VCaP (cell line): ENCODE measurements around the gene RGS9.

Source experiments
- H3K27ac ChIP-seq: fragments of 450-650 bp; 2 replicates; pipeline ENCODE4 v1.5.1; 2017
- CTCF ChIP-seq: fragments of 450-650 bp; conservative IDR thresholded peaks from 2 replicates; pipeline ENCODE4 v1.5.1; 2017; ENCODE audit warnings: mild to moderate bottlenecking, moderate library complexity

The RGS9 gene

GRCh38 chr17:65236321-65236720 is 99.2 kb downstream of the RGS9 start:
- TF ChIP-seq CTCF, result no peak
- H3K27ac ChIP-seq, result no peak overlapping the region

DNA sequence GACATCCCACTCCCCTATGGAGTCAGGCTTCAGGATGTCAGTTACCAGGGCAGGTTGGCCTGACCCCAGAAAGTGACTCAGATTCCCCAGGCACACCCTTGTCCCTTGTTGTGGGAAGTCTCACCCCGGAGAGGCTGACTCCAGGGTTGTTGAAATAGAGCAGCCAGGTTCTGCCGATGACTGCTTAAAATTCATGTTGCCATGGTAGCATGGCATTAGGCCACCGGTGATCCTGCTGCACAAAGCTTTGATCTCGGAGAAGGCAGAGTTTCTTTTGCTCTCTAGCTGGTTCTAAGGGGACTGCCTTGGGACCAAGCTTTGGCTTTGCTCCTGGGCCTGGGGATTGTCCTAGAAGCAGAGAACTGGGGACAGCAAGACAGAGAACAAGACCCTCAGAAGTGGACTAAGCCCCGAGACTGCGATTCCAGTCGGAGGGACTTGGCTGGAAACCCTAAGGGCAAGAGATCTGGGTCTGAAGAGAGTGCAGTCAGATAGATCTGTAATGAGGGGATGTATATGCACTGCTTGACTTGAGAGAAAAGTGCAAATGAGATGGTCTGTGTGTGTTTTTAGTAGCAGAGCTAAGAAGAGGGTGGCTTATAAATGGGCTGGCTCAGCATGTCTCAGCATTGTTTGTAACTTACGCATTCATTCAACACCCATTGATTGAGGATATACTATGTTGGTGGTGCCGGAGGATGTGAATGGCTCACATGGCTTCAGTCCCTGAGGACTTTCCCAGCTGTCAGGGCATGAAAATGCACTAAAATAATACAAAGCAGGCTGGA is 106.9 kb downstream of the RGS9 start:
- no peak overlapping the region for H3K27ac ChIP-seq
- TF ChIP-seq CTCF, result no peak

DNA sequence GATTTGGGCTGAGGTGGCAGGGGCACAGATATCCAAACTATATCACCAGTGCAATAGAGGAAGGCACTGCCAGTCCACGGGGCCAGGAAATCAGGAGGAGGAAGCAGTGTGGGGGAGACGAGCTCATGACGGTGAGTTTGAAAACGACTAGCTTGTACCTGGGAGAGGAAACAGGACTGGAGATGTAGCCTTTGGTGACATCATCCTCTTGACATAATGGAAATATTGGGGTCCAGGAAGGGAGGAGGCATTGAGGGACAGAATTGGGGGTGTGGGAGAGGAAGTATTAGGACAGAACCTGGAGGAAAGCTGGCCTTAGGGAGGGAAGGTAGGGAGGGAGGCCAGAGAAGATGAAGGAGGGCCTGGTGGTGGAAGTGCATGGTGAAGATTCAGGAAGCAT is 109.1 kb downstream of the RGS9 start:
- TF ChIP-seq CTCF, result no peak
- no peak overlapping the region for H3K27ac ChIP-seq

DNA sequence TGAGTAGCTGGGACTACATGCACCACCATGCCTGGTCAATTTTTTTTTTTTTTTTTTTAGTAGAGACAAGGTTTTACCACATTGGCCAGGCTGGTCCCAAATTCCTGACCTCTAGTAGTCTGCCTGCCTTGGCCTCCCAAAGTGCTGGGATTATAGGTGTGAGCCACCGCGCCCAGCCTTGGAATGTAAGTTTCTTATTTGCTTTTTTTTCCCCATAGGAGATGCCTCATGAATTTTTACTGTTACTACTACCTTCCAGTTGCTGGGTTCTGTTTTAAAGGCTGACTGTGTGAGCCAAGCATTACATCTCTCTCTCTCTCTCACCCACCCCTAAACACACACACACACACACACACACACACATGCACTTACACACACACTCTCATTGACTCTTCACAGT is 112.6 kb downstream of the RGS9 start:
- H3K27ac ChIP-seq, result no peak overlapping the region
- TF ChIP-seq CTCF, result no peak

GRCh38 chr17:65254166-65254565 is 117.0 kb downstream of the RGS9 start:
- H3K27ac ChIP-seq, result no peak overlapping the region
- no peak for TF ChIP-seq CTCF

- no peak overlapping the region for H3K27ac ChIP-seq
- no peak for TF ChIP-seq CTCF
Observed at GRCh38 chr17:65259281-65259680, 122.1 kb downstream of the RGS9 start.

- TF ChIP-seq CTCF, result no peak
- H3K27ac ChIP-seq, result no peak overlapping the region
Observed at GRCh38 chr17:65259696-65260485, 122.7 kb downstream of the RGS9 start.
